T-helper 17 cell (primary cell): Measurements from ENCODE around the gene C11orf54. TPM values are rescaled to one million over a fixed set of nuclear protein-coding genes. Genes with fewer than 3 reads are reported as not detected.

Source experiments
- ATAC-seq: fragments of 150-1000 bp; cut with Tn5 transposase; 2 replicates; pipeline ENCODE4 v1.10.0; 2021; ENCODE audit warnings: mild to moderate bottlenecking, moderate library complexity
- DNase-seq, 3 donors: peaks; one replicate each; pipeline versions ENCODE4 v3.0.0 to v3.0.0-alpha.2; 2020 to 2021
- H3K9me3 ChIP-seq: one replicate; pipeline ENCODE4 v1.7.0; 2013; ENCODE audit warnings: low read length, mild to moderate bottlenecking; ENCODE audit not compliant: control insufficient read depth, poor library complexity, severe bottlenecking
- H3K27ac Mint-ChIP-seq: one replicate; pipeline ENCODE4 v1.8.0; 2022; ENCODE audit warnings: mild to moderate bottlenecking, moderate library complexity, mixed read lengths
- H3K27me3 Mint-ChIP-seq: one replicate; pipeline ENCODE4 v1.8.0; 2022; ENCODE audit warnings: mixed read lengths
- H3K36me3 Mint-ChIP-seq: one replicate; pipeline ENCODE4 v1.8.0; 2022; ENCODE audit warnings: low read depth, mixed read lengths
- H3K4me1 Mint-ChIP-seq: one replicate; pipeline ENCODE4 v1.8.0; 2022; ENCODE audit warnings: mild to moderate bottlenecking, mixed read lengths
- H3K4me3 Mint-ChIP-seq: one replicate; pipeline ENCODE4 v1.8.0; 2022; ENCODE audit warnings: mild to moderate bottlenecking, moderate library complexity, mixed read lengths
- total RNA-seq, 4 donors: library from RNA in 2 of 4; stranded (reverse) in 2 of 4; gene quantifications; one replicate each; pipeline ENCODE4 v1.2.3 and lab custom pipeline; 2022 to 2026

Gene C11orf54
- 10 to 100 TPM; 12.1 to 13.9 TPM for total RNA-seq
- 10.4 to 22.3 reads per million in 2 donors for total RNA-seq (lab: John Stamatoyannopoulos, UW)

DNA sequence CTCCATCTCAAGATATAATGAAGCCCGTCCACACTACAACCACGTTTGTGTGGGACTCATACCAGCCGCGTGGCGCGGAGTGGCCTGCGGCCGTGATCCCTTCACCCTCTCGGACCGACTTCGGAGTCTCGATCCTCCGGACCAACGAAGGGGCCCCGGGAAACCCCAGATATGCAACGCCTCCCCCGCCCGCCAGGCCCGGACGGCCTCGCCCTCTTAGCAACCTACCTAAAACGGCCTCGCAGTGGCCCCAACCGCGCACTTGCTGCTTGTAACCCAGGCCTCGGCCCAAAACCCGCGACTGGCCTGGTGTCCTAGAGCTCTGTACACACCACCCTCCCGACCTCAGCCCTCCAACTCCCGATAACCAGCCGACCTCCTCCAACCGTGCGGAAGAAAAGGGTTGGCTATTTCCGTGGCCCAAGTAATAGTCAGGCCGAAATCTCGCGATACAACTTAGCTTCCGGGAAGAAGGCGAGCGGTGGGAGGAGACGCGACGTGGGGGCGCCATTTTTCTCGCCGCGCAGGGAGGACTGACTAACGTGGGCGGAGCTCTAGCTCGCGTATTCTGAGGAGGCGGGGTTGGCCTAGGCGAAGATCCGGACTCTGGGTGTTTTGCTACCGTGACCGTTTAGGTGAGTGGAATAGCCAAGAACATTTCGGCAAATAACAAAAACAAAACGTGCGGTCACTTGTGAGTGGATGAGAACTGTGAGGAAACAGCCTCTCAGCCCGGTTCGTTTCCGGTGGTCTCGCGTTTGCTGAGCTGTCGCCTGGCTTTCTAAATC, at the start of gene C11orf54, which contains the start of gene TAF1D:
Gene C11orf54 (plus strand): TSS at position 579 of the 788 bp plus-strand sequence. CDS start 5,722 bp downstream, outside the sequence.
Gene TAF1D (minus strand): TSS at position 402 of the 788 bp plus-strand sequence. CDS start 2,191 bp downstream, outside the sequence.
- DNase-seq (peak; percentile 91 to 94 (median 94)), ATAC-seq (peak; percentile 92)
- Mint-ChIP-seq H3K4me1 (peaks cover 53% of the 10 kb centered on the region), H3K27ac (peak within 1 kb of the TSS; percentile 99), H3K4me3 (peak within 1 kb of the TSS; percentile 99), H3K27me3 (no peaks in the 10 kb centered on the region), H3K36me3 (peaks cover 3% of the 10 kb centered on the region)
- no peaks in the 10 kb centered on the region for H3K9me3 ChIP-seq

DNA sequence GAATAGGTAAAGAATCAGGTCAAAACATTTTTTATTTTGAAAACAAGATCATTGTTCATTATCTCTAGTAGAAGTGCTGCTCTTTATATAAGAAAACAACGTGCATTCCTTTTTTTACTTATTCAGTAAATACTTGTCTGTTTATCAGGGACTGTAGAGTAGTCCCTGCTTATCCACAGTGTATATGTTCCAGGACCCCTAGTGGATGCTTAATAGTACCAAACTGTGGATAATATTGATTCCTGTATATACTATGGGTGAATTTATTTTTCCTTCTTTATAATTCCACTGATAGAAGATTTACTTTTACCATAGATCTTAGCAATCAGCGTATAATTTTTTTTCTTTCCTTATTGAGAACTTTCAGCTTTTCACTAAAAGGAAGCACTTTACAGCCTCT, 47.4 kb upstream of the C11orf54 start:
- Mint-ChIP-seq H3K27me3 (no peaks in the 10 kb centered on the region), H3K4me3 (no peak overlapping the region), H3K27ac (peak overlapping the region; percentile 19), H3K4me1 (peaks cover 7% of the 10 kb centered on the region), H3K36me3 (peaks cover 24% of the 10 kb centered on the region)
- DNase-seq, result no peak
- no peak for ATAC-seq
- H3K9me3 ChIP-seq, result no peaks in the 10 kb centered on the region

DNA sequence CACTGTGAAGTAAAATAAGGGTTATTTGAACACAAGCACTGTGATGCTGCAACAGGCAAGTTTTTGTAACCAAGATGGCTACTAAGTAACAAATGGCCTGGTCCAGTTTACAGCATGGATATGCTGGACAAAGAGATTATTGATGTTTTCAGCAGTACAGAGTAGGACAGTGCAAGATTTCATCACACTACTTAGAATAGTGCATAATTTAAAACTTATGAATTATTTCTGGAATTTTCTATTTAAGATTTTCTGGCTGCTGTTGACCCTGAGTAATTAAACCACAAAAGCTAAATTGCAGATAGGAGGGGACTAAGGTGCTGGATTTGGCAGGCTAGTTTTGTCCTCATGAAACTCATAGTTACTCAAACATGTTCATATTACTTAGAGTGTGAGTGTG, 46.9 kb upstream of the C11orf54 start:
- Mint-ChIP-seq H3K36me3 (peaks cover 20% of the 10 kb centered on the region), H3K4me1 (peaks cover 5% of the 10 kb centered on the region), H3K4me3 (no peak overlapping the region)

DNA sequence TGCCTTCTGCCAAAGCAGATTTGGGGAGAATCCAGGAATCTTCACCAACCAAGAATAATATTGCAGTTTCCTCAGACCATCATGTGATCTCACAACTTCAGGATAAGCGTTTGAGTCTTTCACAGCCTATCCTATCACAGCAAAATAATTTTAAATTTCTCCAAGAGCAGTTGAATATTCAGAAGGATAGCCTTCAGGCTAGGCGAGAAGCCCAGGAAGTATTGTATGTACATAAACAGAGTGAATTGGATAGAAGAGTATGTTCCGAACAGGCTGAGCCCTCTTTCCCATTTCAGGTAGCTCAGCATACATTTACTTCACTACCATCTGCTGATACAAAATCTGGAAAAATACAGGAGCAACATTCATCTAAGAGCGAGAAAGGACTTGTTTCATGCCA, 43.9 kb upstream of the C11orf54 start:
- H3K9me3 ChIP-seq, result no peaks in the 10 kb centered on the region
- Mint-ChIP-seq H3K27me3 (no peaks in the 10 kb centered on the region), H3K27ac (no peak overlapping the region), H3K36me3 (peaks cover 13% of the 10 kb centered on the region), H3K4me3 (no peak overlapping the region), H3K4me1 (peaks cover 3% of the 10 kb centered on the region)
- ATAC-seq (no peak), DNase-seq (no peak)

More for the DNA sequence above, 46.9 kb upstream of the C11orf54 start:
- ATAC-seq, result no peak
- Mint-ChIP-seq H3K27ac (peak overlapping the region; percentile 19), H3K27me3 (no peaks in the 10 kb centered on the region)
- DNase-seq, result no peak
- H3K9me3 ChIP-seq, result no peaks in the 10 kb centered on the region

DNA sequence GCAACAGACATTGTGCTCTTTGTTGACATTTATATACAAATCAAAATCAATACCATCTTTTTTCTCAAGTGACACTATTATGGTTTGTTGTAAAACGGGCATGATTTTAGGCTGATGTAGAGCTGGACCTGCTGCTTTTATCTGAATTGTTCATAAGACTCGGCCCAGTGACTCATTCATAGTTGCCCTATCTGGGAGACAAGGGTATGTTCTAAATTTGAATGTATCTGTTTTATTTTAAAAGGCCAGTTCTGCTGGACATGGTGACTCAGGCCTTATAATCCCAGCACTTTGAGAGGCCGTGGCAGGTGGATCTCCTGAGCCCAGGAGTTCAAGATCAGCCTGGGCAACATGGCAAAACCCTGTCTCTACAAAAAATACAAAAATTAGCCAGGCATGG, 40.6 kb upstream of the C11orf54 start:
- H3K9me3 ChIP-seq, result no peaks in the 10 kb centered on the region
- DNase-seq (no peak), ATAC-seq (no peak)
- Mint-ChIP-seq H3K27me3 (no peaks in the 10 kb centered on the region), H3K4me1 (peaks cover 3% of the 10 kb centered on the region), H3K4me3 (no peak overlapping the region), H3K36me3 (peaks cover 11% of the 10 kb centered on the region), H3K27ac (no peak overlapping the region)

DNA sequence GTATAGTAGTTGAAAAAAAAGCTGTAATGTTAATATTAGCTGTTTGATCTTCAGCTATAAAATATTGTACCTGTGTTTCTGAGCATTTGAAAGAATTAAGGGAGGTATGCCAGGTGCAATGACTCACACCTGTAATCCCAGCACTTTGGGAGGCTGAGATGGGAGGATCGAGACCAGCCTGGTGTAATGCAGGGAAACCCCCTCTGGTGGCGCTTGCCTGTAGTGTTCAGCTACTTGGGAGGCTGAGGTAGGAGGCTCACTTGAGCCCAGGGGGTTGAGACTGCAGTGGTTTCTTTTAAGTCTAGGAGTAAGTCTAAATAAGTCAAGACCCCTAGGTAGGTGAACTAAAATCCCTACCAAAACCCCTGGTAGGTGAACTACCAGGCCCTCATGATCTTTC, 37.2 kb upstream of the C11orf54 start:
- no peak for ATAC-seq
- Mint-ChIP-seq H3K27me3 (no peaks in the 10 kb centered on the region), H3K4me1 (peaks cover 3% of the 10 kb centered on the region), H3K27ac (no peak overlapping the region), H3K4me3 (no peak overlapping the region), H3K36me3 (peaks cover 4% of the 10 kb centered on the region)
- H3K9me3 ChIP-seq, result peaks cover 2% of the 10 kb centered on the region
- DNase-seq, result no peak

DNA sequence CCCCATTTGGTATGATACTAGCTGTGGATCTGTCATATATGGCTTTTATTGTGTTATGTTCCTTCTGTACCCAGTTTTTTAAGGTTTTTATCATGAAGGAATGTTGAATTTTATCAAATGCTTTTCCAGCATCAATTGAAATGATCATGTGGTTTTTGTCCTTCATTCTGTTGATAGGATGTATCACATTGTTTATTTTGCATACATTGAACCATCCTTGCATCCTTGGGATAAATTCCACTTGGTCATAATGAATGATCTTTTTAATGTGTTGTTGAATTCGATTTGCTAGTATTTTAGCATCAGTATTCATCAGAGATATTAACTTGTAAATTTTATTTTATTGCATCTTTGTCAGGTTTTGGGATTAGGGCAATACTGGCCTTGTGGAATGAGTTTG, 31.2 kb upstream of the C11orf54 start:
- DNase-seq, result no peak
- H3K27ac Mint-ChIP-seq, result no peak overlapping the region
- ATAC-seq, result no peak
- no peak overlapping the region for H3K4me3 Mint-ChIP-seq
- H3K4me1 Mint-ChIP-seq, result peaks cover 4% of the 10 kb centered on the region
- H3K36me3 Mint-ChIP-seq, result peaks cover 16% of the 10 kb centered on the region
- H3K9me3 ChIP-seq, result peaks cover 6% of the 10 kb centered on the region
- H3K27me3 Mint-ChIP-seq, result no peaks in the 10 kb centered on the region

DNA sequence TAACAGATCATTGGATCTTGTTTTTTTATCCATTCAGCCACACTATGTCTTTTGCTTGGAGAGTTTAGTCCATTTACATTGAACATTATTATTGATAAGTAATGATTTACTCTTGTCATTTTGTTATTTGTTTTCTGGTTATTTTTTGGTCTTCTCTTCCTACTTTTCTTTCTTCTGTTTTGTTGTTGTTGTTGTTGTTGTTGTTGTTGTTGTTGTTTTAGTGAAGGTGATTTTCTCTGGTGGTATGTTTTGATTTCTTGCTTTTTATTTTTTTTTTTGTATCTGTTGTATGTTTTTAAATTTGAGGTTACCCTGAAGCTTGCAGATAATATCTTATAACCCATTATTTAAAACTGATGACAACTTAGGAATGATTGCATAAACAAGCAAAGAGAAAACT, 28.8 kb upstream of the C11orf54 start:
- peaks cover 6% of the 10 kb centered on the region for H3K9me3 ChIP-seq
- peaks cover 4% of the 10 kb centered on the region for H3K4me1 Mint-ChIP-seq
- H3K36me3 Mint-ChIP-seq, result peaks cover 16% of the 10 kb centered on the region
- DNase-seq (no peak), ATAC-seq (no peak)
- H3K27me3 Mint-ChIP-seq, result no peaks in the 10 kb centered on the region
- H3K4me3 Mint-ChIP-seq, result no peak overlapping the region
- H3K27ac Mint-ChIP-seq, result no peak overlapping the region

DNA sequence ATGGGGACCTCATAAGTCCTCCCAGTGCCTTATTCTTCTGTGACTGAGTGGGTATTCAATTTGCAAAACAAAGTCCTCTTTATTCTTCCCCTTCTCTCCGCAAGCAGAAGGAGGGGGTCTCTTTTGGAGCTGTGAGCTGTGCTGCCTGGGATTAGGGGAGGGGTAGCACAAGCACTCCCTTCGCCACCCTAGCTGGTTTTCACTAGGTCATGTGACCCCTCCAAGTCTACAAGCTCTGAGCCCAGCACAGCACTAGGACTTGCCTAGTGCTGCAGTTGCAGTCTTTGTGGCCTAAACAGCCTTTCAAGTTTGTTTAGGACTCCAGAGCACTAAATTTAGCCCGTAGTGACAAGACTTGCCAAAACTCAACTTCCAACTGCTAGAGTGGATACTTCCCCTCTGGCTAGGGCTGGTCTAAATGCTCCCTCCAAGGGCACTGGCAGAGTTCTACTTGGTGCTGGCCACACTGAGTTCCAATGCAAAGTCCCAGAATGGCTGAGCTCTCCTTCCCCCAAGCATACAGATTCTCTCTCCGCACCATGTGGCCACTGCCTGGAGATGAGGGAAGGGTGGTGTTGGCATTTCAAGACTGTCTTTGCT, 25.6 kb upstream of the C11orf54 start:
- DNase-seq (no peak), ATAC-seq (no peak)
- peaks cover 11% of the 10 kb centered on the region for H3K36me3 Mint-ChIP-seq
- no peaks in the 10 kb centered on the region for H3K9me3 ChIP-seq
- no peak overlapping the region for H3K4me3 Mint-ChIP-seq
- H3K27ac Mint-ChIP-seq, result peak overlapping the region; percentile 24
- H3K27me3 Mint-ChIP-seq, result no peaks in the 10 kb centered on the region
- H3K4me1 Mint-ChIP-seq, result peaks cover 12% of the 10 kb centered on the region

DNA sequence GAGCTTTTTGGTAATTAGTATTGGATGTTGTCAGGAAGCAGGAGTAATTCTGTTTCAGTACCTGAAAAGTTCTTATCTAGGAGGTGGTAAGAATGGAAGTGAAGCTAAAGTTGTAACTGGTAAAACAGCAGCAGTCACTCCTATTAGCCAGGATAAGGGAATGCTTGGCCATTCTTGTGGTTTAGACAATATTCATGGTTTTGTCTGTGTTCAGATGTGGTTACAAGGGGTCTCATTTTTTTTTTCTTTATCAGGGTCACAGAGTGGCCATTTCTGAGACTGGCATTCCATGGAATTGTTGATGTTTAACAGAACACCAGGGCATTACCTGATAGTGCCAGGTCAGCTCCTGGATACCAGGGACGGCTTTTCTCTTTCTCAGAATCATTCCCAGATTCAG, 24.0 kb upstream of the C11orf54 start:
- DNase-seq (no peak), ATAC-seq (no peak)
- Mint-ChIP-seq H3K4me3 (no peak overlapping the region), H3K27ac (peak overlapping the region; percentile 87), H3K4me1 (peaks cover 12% of the 10 kb centered on the region), H3K36me3 (peaks cover 9% of the 10 kb centered on the region), H3K27me3 (no peaks in the 10 kb centered on the region)
- no peaks in the 10 kb centered on the region for H3K9me3 ChIP-seq

DNA sequence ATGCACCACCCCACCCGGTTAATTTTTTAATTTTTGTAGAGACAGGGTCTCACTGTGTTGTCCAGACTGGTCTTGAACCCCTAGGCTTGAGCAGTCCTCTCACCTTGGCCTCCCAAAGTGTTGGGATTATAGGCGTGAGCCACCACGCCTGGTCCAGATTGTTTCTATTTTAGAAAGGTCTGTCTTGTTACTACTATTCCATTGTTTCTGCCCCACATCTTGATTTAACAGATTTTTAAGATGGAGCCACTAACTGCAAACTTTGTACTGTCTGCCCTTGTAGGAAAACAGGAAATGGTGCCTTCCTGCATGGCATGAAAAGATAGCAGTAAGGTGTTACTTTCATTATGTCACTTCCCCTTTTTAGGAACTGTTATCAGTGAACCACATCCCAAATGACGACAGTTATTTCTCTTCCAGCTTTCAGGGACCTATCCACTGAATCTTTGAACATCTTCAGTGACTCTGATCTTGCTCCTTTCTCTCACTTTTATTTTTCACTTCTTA, 23.4 kb upstream of the C11orf54 start:
- ATAC-seq (peak; percentile 60), DNase-seq (no peak)
- Mint-ChIP-seq H3K4me1 (peaks cover 12% of the 10 kb centered on the region), H3K4me3 (peak overlapping the region; percentile 49), H3K27me3 (no peaks in the 10 kb centered on the region), H3K27ac (peak overlapping the region; percentile 87), H3K36me3 (peaks cover 6% of the 10 kb centered on the region)
- no peaks in the 10 kb centered on the region for H3K9me3 ChIP-seq

DNA sequence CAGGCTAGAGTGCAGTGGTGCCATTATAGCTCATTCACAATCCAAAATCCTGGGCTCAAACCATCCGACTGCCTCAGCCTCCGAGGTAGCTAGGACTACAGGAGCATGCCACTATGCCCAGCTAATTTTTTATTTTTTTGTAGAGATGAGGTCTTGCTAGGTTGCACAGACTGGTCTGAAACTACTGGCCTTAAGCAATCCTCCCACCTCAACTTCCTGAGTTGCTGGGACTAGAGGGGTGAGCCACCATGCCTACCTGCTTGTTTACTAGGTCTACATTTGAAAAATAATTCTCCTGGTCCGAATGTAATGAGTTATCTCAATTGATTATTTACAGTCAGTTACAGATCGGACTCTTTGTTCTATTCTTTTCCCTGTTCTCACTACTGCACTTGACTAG, 22.2 kb upstream of the C11orf54 start:
- no peak for DNase-seq
- Mint-ChIP-seq H3K36me3 (peaks cover 3% of the 10 kb centered on the region), H3K4me1 (peaks cover 7% of the 10 kb centered on the region), H3K27me3 (no peaks in the 10 kb centered on the region), H3K4me3 (no peak overlapping the region), H3K27ac (peak overlapping the region; percentile 21)
- H3K9me3 ChIP-seq, result no peaks in the 10 kb centered on the region
- no peak for ATAC-seq

DNA sequence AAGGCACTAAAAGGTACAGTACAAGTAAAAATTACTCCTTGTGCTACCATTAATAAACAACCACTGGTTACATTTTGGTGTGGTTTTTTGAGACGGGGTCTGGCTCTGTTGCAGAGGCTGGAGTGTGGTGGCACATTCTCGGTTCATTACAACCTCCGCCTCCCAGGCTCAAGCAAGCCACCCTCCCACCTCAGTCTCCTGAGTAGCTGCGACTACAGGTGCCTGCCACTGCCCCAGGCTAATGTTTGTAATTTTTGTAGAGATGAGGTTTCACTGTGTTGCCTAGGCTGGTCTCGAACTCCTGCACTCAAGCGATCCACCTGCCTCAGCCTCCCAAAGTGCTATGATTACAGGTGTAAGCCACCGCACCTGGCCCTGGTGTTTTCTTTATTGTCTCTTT, 20.9 kb upstream of the C11orf54 start:
- no peak for ATAC-seq
- no peaks in the 10 kb centered on the region for H3K9me3 ChIP-seq
- Mint-ChIP-seq H3K4me1 (peaks cover 7% of the 10 kb centered on the region), H3K27me3 (no peaks in the 10 kb centered on the region), H3K36me3 (peaks cover 3% of the 10 kb centered on the region), H3K4me3 (no peak overlapping the region), H3K27ac (no peak overlapping the region)
- DNase-seq, result no peak
